GM19324 (cell line): ENCODE results near the gene CAPN10.
"Not testable (repeated sequence)": the region's sequence is repeated elsewhere in the genome, so short reads cannot be mapped to it uniquely, and the experiment has no call there.

Source experiments
- ATAC-seq: cut with Tn5 transposase; IDR thresholded peaks from one replicate; pipeline ENCODE4 v1.9.1; 2021; ENCODE audit warnings: mild to moderate bottlenecking, moderate library complexity; ENCODE audit not compliant: unreplicated experiment, low FRiP score

CAPN10 gene, protein sequence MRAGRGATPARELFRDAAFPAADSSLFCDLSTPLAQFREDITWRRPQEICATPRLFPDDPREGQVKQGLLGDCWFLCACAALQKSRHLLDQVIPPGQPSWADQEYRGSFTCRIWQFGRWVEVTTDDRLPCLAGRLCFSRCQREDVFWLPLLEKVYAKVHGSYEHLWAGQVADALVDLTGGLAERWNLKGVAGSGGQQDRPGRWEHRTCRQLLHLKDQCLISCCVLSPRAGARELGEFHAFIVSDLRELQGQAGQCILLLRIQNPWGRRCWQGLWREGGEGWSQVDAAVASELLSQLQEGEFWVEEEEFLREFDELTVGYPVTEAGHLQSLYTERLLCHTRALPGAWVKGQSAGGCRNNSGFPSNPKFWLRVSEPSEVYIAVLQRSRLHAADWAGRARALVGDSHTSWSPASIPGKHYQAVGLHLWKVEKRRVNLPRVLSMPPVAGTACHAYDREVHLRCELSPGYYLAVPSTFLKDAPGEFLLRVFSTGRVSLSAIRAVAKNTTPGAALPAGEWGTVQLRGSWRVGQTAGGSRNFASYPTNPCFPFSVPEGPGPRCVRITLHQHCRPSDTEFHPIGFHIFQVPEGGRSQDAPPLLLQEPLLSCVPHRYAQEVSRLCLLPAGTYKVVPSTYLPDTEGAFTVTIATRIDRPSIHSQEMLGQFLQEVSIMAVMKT

DNA sequence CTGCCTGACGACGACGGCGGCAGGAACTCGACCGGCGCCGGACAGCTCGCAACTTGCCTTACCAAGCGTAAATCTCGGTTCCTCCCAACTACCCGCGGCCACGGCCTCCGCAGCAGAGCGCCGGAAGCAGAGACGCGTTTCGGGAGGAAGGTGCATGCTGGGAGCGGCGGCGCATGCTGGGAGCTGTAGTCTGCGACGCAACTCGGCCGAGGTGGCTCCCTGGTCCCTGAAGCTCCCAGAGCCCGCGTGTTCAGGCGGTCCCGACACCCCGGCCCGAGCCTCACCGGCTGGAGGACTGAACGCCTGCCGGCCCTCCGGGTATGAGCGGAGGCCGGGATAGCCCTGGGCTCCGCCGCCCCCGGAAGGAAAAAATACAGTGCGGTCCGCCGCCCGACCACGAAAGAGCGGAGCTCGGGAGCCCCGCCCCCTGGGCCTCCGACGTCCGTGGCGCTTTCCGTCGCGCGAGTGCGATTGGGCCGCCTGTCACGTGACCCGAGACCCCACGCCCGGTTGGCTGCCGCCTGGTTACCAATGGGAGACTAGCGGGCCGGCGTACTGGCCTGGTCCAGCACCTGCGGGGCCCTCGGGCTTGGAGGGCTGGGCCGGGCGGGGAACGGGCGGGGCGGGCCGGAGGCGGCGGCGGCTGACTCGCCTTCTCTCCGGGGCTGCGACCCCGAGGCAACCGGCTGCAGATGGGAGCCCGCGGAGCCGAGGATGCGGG is at the start of gene CAPN10:
Gene CAPN10, plus strand, starts transcription at position 537 of the 721 bp plus-strand sequence. Its CDS starts 178 bp downstream, at position 715.
- ATAC-seq = peak; percentile 77

DNA sequence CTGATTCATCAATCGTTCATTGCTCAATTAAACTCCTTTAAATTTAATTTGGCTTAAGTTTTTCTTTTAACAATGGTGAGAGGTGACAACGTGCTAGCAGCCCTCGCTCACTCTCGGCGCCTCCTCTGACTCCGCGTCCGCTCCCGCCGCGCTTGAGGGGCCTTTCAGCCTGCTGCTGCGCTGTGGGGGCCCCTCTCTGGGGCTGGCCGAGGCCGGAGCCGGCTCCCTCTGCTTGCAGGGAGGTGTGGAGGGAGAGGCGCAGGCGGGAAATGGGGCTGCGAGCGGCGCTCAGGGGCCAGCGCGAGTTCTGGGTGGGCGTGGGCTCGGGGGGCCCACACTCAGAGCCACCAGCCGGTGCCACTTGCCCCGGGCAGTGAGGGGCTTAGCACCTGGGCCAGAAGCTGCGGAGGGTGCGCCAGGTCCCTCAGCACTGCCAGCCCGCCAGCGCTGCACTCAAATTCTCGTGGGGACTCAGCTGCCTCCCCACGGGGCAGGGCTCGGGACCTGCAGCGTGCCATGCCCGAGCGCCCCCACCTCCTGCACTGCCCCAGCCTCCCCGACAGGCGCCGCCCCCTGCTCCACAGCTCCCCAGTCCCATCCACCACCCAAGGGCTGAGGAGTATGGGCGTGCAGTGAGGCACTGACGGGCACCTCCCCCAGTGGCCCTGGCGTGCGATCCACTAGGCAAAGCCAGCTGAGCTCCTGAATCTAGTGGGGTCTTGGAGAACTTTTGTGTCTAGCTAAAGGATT is 48.3 kb upstream of the CAPN10 start:
- ATAC-seq = no peak

DNA sequence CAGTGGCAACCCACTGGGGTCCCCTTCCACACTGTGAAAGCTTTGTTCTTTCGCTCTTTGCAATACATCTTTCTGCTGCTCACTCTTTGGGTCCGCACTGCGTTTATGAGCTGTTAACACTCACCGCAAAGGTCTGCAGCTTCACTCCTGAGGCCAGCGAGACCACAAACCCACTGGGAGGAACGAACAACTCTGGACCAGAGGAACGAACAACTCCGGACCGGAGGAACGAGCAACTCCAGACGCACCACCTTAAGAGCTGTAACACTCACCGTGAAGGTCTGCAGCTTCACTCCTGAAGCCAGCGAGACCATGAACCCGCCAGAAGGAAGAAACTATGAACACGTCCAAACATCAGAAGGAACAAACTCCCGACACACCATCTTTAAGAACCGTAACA is 47.4 kb upstream of the CAPN10 start:
- not testable (repeated sequence) for ATAC-seq

DNA sequence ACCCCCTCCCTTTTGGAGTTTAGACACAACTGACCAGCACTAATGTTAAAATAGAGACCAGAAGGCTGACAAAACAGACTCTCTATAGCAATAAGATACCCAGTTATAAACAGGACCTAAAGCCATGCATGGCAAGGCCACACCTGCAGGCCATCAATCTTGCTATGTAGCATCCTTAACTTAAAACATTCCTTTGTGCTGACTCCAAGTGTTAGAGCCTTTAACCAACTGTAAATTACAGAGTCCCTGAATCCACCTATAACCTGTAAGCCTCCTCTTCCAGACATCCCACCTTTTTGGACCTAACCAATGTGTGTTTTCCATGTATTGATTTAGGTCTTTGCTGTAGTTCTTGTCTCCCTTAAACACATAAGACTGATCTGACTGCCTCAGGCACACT is 46.6 kb upstream of the CAPN10 start:
- no peak for ATAC-seq

DNA sequence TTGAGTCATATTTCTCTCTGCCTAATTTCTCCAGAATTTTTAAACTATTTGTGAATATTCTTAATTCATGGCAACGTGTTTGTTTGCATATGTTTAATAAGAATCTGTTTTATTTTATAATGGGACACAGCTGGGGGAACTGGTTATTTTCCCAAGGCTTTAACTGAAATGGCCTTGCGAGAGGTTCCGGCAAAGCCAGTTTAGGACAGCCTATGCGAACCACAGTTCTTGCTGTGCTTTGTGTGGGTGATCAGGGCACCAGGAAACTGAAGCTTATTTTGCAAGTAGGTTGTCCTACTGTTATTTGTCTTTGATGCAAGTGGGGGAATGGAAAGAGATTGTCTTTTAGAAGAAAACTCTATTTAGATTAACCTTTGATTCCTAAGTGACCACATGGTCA is 35.2 kb upstream of the CAPN10 start:
- no peak for ATAC-seq

DNA sequence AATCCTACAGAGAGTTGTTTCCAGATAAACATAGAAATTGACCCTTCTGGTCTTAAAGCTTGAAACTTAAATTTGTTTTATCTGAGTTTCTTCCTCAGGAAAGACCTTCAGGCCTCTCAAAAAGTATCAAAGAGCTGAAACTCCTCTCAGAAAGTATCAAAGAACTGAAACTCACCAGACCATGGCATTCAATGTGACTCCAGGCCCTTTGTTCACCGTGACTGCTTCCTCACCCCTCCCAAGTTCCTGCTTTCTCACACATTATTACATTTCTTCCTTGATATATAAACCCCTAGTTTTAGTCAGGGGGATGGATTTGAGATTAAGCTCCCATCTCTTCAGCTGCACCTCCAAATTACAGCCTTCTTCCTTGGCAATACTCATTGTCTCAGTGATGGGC is 34.7 kb upstream of the CAPN10 start:
- ATAC-seq = no peak

DNA sequence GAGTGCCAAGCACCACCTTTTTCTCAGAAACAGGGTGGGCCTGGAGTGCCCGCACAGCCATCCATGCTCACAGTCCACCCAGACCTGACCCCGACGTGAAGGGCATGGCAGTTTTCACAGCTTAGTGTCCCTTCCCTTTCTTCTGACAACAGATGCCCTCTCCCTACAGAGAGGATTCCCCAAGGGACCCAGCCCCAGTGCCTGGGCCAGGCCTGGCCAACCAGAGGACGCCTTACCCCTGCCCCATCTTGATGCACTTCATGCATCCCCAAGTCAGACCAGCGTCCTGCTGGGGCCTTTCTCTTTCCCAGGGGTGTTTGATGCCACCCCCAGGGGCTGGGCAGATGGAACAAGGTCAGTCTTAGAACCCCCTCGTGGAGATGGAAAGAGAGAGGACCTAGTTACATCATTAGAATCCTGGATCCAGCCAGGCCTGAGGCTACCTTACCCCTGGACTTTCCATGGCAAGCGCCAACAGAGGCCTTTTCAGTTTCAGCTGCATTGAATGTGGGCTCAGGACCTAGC is 32.5 kb upstream of the CAPN10 start:
- no peak for ATAC-seq

DNA sequence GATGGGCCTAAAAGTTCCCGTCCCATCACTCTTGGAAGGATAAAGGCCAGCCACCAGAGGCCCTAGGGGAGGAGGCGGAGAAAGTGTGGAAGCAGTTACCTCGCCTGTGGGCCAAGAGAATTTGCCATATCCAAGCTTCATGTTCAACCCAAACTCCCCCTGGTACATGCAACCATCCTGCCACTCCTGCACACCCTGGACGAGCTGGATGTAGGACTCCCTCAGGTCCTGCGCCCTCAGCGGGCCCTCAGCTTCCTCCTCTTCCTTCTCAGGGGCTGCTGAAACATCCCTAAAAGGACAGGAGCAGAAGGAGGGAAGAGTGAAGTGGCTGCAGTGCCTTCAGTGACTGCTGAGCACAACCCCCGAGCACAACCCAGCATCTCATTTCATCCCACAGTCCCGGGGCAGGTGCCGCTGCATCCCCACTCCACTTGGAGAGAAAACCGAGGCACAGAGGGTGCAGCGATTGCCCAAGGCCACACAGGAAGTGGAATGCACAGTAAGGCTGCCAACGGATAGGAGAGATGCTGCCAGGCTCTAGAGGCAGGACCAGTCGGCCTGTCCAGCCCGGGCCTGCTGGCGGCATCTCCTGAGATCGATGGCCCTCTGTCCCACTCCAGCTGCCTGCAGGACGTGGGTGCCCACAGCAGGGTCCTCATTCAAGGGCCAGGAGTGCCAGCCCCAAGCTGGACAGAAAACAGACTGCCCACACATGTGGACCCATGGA is 31.6 kb upstream of the CAPN10 start:
- no peak for ATAC-seq

DNA sequence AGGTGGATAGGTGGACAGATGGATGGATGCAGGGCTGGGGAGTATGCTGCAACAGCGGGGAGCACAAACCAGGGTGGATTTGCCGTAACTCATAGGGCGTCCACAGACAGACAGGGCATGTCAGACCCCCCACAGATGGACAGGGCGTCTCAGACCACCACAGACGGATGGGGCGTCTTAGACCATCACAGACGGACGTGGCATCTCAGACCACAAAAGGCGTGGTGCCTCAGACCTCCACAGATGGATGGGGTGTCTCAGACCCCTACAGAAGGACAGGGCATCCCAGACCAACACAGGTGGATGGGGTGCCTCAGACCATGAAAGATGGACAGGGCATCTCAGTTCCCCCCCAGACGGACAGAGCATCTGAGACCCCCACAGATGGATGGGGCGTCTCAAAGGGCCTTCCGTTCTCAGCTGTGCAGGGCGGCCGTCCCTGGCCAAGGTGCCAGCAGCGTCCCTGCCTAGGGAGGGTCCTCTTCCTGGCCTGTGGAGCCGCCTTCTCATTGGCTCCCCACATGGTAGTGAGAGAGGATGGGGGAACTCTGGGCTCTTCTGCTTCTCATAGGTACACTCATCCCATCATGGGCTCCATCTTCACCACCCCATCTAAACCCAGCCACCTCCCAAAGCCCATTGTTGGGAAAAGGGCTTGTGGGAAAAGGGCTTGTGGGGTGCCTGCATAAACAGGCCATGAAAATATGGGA is 30.8 kb upstream of the CAPN10 start:
- no peak for ATAC-seq

DNA sequence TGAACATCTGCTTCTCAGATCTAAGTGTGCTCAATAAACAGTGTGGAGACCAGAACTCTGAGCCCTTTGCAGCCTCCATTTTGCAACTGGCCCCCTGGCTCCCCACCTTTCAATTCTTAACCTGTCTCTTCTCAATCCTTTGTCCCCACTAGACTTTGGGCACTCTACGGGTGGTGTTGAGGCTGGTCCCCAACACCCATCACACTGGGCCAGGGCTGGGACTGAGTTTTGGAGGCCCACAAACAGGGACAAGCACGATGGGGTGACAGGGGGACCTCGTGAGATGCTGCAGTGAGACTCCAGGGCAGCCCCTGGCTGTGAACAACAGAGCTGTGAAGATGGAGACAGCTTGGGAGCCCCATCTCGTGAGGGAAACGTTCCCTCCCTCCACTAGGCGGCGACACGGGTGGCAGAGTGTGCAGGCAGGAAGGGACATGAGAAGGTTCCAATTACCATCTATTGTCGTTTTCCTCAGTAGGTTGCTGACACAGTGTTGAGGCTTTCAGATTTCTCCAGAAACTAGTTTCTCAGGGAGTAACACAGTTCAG is 29.9 kb upstream of the CAPN10 start:
- ATAC-seq = no peak

DNA sequence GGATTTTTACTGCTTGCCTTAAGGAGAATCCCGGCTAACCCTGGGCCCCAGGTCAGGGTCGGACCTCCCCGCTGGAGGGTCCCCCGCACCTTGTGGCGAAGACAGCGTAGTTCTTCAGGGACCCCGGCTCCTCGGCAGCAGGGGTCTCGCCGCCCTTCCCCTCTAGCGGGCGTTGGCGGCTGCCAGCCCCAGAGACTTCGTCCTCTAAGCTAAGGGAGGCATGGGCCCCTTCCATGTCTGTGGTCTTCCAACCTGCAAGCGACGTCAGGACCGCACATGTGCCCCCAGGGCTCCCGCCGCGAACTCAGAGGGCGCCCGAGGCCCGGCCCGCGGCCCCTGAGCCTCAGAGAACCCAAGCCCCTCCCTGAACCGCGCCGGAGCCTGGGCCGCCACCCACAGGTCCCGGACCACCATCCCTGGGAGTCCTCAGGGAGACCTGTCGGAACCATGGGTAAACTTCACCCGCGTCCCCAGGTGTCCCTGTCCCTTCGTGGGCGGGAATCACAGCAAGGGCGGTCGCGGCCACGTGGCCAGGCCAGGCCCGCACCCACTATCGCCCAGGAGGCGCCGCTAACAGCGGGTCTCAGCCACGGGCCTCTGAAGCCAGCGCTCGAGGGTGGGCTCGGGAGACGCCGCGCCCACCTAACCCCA is 29.3 kb upstream of the CAPN10 start:
- ATAC-seq = no peak

DNA sequence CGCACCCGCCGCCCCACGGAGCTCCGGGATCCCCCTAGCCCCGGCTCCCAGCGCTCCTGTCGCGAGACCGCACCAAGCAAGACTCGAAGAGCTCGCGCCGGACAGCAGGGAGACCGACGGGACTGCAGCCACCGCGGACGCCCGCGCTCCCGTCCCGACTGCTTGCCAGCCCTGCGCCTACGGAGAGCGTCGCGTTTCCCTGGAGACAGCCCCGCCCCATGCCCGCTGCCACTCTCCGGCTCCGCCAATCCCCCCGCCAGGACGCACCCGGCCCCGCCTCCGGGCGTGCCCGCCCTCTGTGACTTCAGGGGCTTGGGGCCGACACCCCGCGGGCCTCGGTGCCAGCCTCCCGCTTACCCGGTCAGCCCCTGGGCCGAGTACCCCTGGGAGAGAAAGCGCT is 28.7 kb upstream of the CAPN10 start, which contains the start of gene ANKMY1:
Gene ANKMY1, minus strand, starts transcription at position 181 of the 400 bp plus-strand sequence. CDS start 653 bp downstream, outside the sequence.
- no peak for ATAC-seq

DNA sequence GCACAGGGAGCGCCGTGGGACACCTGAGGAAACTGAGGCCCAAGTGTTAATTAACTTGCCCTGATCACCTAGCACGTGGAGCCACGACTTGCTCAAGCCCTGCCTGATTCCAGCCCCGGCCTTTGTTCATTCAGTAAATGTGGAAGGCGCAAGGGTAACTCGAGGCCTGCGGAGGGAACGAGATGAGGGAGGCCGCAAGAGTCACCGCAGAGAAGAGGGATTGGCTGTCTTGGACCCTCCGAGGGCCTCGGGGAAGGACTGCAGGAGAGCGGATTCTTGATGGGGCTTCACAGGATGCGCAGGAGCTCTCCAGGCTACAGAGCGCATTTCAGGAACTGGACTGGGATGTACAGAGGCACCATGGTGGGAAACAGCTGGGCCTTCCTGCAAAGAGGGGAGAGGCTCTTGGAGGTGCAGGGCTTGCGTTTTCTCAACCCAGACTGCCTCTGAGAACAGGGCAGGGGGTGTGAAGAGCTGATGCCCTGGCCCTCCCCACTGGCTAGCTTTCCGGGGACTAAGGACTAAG is 28.2 kb upstream of the CAPN10 start:
- ATAC-seq = no peak

DNA sequence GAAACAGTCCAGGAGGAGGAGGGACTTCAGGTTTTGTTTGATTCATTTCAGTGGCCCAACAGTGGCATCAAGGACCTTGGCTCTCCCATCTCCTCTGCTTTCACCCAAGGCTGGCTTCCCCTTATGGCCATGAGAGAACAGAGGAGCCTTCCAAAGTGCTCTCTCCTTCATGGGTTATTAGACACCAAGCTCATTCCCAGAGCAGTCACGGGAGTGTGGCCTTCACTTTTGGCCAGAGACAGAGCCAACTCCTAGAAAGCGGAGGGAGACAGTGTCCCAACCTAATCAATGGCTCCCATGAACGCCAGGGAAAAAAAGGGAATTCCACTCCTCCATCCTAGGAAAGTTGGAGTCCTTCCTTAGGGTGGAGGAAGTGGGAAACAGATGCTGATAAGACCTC is 27.2 kb upstream of the CAPN10 start:
- ATAC-seq = no peak

DNA sequence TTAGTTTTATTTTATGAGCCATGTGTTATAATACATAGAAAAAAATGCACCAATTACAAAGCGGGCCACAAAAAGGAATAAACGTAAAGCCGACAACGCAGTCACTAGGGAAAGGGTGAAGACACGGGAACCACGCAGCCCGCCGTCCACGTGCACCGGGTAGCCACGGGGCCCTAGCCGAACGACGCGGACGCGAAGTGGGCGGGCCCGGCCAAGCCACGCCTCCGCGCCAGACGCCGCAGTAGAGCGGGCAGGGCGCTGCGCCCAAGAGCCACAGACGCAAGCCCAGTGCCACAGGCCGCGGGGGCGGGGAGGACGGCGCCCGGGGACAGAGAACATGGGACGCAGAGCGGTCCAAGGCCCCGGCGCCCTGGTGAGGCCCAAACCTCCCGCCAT is 26.5 kb upstream of the CAPN10 start, which contains the start of gene DUSP28:
Gene DUSP28, plus strand, starts transcription at position 274 of the 396 bp plus-strand sequence. CDS start 328 bp downstream, outside the sequence.
- ATAC-seq = peak; percentile 60

DNA sequence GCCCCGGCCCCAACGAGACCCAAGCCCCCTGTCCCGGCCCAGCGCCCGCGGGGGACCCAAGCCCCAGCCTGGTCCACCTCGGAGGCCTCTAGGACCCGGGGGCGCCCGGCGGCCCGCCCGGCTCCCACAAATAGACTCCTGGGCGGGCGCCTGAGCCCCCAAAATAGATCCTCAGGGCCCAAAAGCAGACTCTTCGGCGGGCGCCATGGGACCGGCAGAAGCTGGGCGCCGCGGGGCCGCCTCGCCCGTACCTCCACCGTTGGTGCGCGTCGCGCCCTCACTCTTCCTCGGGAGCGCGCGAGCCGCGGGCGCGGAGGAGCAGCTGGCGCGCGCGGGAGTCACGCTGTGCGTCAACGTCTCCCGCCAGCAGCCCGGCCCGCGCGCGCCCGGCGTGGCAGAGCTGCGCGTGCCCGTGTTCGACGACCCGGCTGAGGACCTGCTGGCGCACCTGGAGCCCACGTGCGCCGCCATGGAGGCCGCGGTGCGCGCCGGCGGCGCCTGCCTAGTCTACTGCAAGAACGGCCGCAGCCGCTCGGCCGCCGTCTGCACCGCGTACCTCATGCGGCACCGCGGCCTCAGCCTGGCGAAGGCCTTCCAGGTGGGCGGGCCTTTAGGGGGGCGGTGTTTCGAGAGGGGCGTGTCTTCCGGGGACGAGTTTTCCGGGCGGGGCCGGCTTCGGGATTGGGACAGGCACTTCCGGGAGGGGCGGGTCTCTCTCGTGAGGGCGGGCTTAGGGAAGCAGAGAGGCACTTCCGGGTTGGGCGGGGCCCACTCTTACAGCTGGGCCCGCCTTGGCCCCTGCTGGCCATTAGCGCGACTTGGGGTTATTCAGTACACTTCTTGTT is 25.8 kb upstream of the CAPN10 start:
- peak; percentile 67 for ATAC-seq
